Measurements from ENCODE around the gene ARHGAP25.

The ARHGAP25 gene

DNA sequence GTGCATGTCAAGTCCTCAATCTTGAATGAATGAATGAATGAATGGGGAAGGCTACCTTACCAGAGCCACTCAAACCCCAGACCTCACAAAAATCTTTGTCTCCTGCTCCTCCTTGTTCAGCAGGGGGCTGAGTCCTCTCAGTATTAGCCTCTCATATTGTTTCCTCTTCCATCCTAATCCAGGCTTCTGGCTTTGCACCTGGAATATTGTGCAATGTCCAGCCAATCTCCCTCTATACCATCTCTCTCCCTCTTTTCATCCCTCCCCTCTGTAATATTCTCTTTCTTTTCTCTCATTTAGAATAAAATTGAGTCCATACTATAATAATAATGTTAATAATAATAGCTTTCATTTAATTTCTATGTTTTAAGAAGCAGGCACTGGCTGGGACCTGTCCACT is 34.3 kb downstream of the ARHGAP25 start:
- H3K4me3 ChIP-seq (replicated peaks; ENCODE audit: low read depth, low read length): no peak overlapping the region
- no peak for DNase-seq (ENCODE audit: low read depth)
- no peak for TF ChIP-seq CTCF (IDR thresholded peaks at IDR 0.05; ENCODE audit: low read length, missing control alignments)

GRCh38 chr2:68769586-68770270 is 35.1 kb downstream of the ARHGAP25 start:
- TF ChIP-seq CTCF (IDR thresholded peaks at IDR 0.05; ENCODE audit: low read length, missing control alignments): no peak
- DNase-seq (ENCODE audit: low read depth): no peak
- no peak overlapping the region for H3K4me3 ChIP-seq (replicated peaks; ENCODE audit: low read depth, low read length)

DNA sequence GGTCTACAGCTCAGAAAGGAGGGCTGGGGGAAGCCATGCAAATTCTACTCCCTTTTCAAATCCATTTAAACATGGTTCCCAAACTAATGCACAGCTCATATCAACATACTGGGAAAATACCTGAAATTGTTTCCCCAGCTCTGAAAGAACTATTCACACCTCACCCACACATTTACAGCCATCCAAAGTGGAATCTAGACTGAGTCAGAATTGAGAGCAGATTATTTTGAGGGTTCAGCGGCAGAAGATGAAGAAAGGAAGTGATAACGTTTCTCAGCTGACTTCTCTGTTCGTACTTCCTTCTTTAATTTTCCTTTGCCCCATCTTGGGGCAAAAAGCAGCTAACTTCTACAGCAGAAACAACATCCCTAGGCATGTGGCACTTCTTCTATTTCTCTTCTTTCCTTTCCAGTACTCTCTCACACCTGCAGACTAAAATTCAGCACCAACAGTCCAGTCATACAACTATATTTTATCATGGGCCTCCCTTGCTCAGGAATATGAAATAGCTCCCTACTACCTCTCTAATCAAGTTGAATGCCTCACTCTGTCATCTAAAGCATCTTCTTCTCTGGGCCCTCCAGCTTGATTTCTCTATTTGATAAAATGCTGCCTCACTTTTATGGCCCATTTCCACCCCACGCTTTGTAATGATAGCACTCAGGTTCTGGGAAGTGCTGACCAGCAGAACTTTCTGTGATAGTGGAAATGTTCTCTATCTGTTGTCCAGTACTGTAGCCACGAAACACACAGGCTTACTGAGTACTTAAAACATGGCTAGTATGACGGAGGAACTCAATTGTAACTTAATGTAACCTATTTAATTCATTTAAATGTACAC is 35.9 kb downstream of the ARHGAP25 start:
- no peak for TF ChIP-seq CTCF (IDR thresholded peaks at IDR 0.05; ENCODE audit: low read length, missing control alignments)

DNA sequence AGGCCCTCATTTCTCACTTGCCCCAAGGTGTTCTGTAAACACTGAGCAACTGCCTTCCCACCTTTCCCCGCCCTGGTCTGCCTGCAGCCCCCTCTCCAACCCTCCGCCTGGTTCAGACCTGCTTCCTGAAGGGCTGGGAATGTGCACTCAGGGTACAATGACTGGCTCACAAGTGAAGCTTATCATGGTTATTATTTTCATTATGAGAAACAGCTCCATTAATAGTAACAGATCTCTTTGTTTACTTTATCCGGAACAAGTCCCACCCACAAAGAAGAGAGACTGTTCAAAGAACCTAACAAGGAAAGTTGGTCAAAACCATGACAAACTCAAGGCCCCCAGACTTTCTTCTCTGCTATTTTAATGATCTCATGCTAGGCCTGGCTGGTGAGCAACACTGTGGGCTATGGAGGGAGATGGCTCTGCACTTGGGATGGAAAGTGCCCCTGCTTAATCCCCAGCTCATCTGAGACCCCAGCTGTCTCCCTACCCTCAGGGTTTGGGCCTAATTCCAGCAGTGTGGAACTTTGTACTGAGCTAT is 36.7 kb downstream of the ARHGAP25 start:
- TF ChIP-seq CTCF (IDR thresholded peaks at IDR 0.05; ENCODE audit: low read length, missing control alignments): no peak
- DNase-seq (ENCODE audit: low read depth): peak; percentile 51
- H3K4me3 ChIP-seq (replicated peaks; ENCODE audit: low read depth, low read length): no peak overlapping the region

More for the DNA sequence above, 35.9 kb downstream of the ARHGAP25 start:
- no peak overlapping the region for H3K4me3 ChIP-seq (replicated peaks; ENCODE audit: low read depth, low read length)
- DNase-seq (ENCODE audit: low read depth): no peak

DNA sequence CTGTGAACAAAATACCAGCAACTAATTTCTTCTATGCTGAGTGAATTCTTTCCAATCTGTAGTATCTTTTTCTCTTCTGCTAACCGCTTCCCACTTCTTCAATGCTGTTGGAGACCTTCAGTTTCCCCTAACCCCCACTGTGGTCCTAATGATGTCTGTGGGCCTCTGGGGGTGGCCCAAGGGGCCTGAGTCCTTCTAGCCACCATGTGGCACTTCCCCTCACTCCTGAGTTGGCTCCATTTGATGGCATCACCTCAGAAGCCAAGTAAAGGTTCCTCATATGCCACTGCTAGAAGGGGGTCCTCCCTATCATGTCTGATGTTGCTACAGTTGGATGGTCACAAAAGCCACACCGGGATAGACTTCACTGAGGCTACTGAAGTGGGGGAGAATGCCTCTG is 37.5 kb downstream of the ARHGAP25 start:
- no peak for DNase-seq (ENCODE audit: low read depth)
- no peak for TF ChIP-seq CTCF (IDR thresholded peaks at IDR 0.05; ENCODE audit: low read length, missing control alignments)
- no peak overlapping the region for H3K4me3 ChIP-seq (replicated peaks; ENCODE audit: low read depth, low read length)

- peak; percentile 91 for DNase-seq (ENCODE audit: low read depth)
- TF ChIP-seq CTCF (IDR thresholded peaks at IDR 0.05; ENCODE audit: low read length, missing control alignments): no peak
- peak overlapping the region; percentile 31 for H3K4me3 ChIP-seq (replicated peaks; ENCODE audit: low read depth, low read length)
These were observed 40.1 kb downstream of the ARHGAP25 start for GRCh38 chr2:68774569-68775271.
